Measurements from ENCODE around the gene VSTM4.

Gene VSTM4

DNA sequence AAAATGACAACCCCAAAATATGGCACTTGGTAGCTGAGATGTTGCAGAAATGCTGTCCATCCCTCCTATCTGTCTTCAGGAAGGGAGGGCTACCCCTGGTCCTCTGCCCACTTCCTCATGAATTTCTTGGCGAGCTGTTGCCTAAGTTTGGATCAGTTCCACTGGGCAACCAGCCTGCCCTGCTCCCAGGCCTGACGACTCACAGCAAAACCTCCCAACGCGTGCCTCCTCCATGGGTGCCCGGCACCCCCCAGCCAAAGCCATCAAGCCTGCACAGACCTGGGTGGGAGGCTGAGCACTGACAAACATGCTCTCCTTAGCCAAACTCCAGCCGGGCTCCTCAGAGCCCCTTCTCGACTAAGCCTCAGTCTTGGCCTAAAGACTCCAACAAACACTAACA, 8.9 kb downstream of the VSTM4 start:
- TF ChIP-seq CTCF (IDR thresholded peaks at IDR 0.05; ENCODE audit: borderline replicate concordance, control extremely low read depth, extremely low read depth, insufficient read depth, missing control alignments): no peak
- in situ Hi-C loops (cut with MboI; ENCODE audit: low sequenced_read_pairs, unreplicated experiment): no loop called here
- DNase-seq (ENCODE audit: low spot score): no peak

- no peak for DNase-seq (ENCODE audit: low spot score)
- TF ChIP-seq CTCF (IDR thresholded peaks at IDR 0.05; ENCODE audit: borderline replicate concordance, control extremely low read depth, extremely low read depth, insufficient read depth, missing control alignments): no peak
- in situ Hi-C loops (cut with MboI; ENCODE audit: low sequenced_read_pairs, unreplicated experiment): no loop called here
Measured at GRCh38 chr10:49105076-49105475, 10.2 kb downstream of the VSTM4 start.

DNA sequence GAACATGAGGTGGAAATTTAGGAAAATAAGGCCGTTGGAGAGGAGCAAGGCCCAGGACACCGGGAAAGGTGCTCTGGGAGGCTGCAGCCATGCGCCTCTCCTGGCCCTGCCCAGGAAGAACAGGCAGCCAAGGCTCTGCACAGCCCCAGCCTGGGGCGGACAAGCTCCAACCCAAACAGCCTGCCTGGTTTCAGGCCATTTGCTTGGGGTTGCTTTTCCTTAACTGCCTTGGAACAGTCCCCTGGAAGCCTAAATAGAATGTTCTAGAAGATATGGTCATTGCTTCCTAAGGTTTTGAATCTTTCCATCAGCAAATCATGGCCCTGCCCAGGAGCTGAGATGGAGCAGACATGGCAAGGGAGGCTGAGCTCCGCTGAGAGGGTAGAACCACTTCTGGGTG, 11.0 kb downstream of the VSTM4 start:
- no peak for TF ChIP-seq CTCF (IDR thresholded peaks at IDR 0.05; ENCODE audit: borderline replicate concordance, control extremely low read depth, extremely low read depth, insufficient read depth, missing control alignments)
- no peak for DNase-seq (ENCODE audit: low spot score)
- in situ Hi-C loops (cut with MboI; ENCODE audit: low sequenced_read_pairs, unreplicated experiment): no loop called here

- DNase-seq (ENCODE audit: low spot score): no peak
- in situ Hi-C loops (cut with MboI; ENCODE audit: low sequenced_read_pairs, unreplicated experiment): no loop called here
- TF ChIP-seq CTCF (IDR thresholded peaks at IDR 0.05; ENCODE audit: borderline replicate concordance, control extremely low read depth, extremely low read depth, insufficient read depth, missing control alignments): no peak
Measured at GRCh38 chr10:49103761-49104160, 11.6 kb downstream of the VSTM4 start.

DNA sequence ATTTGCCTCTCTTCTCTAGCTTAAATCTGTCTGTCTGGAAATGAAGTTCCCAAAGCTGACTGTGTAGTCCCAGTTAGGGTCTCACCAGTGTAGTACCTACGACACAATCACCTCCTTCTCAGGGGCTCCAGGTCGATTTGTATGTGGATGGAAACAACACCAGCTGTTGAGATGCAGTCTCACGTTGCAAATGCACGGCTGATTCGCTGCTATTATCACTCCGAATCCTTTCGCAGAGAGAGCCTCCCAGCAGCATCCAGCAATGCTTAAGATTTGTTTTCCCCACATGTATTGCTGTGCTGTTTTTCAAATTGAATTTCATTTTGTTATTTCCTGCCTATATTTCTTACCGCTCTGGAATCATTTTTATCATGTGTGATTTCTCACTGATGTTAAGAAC, 16.3 kb downstream of the VSTM4 start:
- TF ChIP-seq CTCF (IDR thresholded peaks at IDR 0.05; ENCODE audit: borderline replicate concordance, control extremely low read depth, extremely low read depth, insufficient read depth, missing control alignments): no peak
- in situ Hi-C loops (cut with MboI; ENCODE audit: low sequenced_read_pairs, unreplicated experiment): no loop called here
- DNase-seq (ENCODE audit: low spot score): no peak

DNA sequence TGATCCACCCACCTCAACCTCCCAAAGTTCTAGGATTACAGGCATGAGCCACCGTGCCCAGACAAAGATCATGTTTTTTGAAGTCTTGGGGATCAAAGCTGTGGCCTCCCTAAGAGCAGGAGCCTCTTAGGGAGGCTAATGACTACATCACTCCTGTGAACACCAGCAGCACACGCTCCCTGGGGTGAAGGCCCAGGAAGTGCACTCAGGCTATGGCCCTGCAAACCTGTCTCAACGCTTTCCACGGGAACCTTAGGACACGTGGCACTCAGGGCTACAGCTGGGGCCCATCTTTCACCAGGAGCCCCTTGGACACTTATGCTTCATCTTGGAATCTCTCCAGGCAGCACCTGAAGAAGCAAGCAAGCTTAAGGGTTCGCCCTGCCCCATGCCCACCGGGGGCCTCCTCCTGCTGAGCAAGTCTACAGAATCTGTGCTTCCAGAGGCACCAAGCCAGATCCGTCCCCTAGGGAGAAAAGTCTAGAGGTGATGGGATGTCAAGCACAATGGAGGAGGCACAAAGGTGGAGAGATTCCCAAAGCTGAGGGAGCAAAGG, 18.4 kb downstream of the VSTM4 start:
- DNase-seq (ENCODE audit: low spot score): no peak
- in situ Hi-C loops (cut with MboI; ENCODE audit: low sequenced_read_pairs, unreplicated experiment): no loop called here
- TF ChIP-seq CTCF (IDR thresholded peaks at IDR 0.05; ENCODE audit: borderline replicate concordance, control extremely low read depth, extremely low read depth, insufficient read depth, missing control alignments): no peak

DNA sequence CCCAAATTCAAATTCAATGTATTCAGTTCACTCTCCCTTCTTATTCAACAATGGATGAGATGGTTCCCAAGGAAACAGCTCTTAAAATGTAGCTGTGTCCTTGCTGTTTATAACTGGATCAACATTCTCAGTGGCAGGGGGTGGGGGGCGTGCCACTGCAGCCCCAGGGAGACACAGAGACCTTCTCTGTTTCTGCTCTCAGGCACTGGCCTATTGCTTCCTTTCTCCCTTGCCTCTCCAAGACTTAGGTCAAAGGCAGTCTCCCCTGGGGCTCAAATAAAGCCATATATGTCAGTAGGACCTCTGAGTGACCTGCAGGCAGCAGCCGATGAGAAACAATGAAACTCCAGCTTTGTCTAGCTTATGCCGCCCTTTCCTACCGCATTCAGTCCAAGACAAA, 20.7 kb downstream of the VSTM4 start:
- in situ Hi-C loops (cut with MboI; ENCODE audit: low sequenced_read_pairs, unreplicated experiment): no loop called here
- DNase-seq (ENCODE audit: low spot score): no peak

More for the DNA sequence above, 20.7 kb downstream of the VSTM4 start:
- no peak for TF ChIP-seq CTCF (IDR thresholded peaks at IDR 0.05; ENCODE audit: borderline replicate concordance, control extremely low read depth, extremely low read depth, insufficient read depth, missing control alignments)
